Embryonic facial prominence (tissue), 1 donor: ENCODE data around the gene TCF25.

Experiments used
- DNase-seq: peaks from one replicate; pipeline ENCODE4 v3.0.0-alpha.2; 2016; ENCODE audit errors: extremely low spot score

TCF25 gene

DNA sequence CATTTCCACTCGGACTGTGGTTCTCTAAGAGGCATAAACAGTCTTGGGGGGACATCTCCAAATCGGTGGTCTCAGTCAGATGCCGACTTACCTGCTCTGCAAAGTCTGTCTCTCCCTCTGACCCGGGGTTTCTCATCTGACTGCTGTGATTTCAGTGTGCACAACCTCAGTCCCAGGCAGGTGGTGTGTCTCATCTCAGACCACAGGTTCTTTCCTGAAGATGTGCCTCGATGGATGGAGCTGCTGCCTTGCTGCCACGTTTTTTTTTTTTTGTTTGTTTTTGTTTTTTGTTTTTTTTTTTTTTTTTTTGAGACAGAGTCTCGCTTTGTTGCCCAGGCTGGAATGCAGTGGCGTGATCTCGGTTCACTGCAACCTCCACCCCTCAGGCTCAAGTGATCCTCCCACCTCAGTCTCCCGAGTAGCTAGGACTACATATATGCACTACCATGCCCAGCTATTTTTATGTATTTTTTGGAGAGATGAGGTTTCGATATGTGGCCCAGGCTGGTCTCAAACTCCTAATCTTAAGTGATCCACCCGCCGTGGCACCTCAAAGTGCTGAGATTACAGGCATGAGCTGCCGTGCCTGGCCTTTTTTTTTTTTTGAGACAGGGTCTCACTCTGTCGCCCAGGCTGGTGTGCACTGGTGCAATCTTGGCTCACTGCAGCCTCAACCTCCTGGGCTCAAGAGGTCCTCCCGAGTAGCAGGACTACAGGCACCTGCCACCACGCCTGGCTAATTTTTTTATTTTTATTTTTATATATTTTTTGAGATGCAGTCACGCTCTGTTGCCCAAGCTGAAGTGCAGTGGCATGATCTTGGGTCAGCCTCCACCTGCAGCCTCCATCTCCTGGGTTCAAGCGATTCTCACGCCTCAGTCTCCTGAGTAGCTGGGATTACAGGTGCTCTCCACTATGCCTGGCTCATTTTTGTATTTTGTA, 29.7 kb upstream of the TCF25 start:
- DNase-seq, result no peak

DNA sequence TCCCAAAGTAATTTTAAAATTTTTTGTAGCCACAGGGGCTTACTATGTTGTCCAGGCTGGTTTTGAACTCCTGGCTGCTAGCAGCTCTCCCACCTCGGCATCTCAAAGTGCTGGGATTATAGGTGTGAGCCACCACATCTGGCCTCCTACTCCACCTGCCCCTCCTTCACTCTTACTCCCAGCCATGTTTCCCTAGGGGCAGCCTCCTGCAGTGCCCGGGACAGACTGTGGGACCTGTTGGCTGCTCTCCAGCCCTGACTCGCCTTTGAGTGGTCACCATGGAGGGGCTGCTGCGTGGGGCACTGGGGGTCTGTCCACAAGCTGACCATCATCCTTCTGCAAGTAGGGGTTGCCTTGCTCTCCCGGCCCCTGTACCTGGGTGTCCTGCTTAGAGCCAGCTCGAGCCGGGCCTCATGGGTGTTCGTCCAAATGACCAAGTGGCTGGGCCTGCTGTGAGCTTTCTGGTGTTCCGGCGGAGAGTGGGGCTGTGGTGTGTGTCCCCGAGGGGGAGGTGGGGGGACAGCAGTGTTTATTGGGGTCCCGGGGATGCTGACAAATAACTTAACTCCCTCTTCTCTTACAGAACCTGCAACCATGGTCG, 28.6 kb upstream of the TCF25 start:
- DNase-seq, result no peak

DNA sequence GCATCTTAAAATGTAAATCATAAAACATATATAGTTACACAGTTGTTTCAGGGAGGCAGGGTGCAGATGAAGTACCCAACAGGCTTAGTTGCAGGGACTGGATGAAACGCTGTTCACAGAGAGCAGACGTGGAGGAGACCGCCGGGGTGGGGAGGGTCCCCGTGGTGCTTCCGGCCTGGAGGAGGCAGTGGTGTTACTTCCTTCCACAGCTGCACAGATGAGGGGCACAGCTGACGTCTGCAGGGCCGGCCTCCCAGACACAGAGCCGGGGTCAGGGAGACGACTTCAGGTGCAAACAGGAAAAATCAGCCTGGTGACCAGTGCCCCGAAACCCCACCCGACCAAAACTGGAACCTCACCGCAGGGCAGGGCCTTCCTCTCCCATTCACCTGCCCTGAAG, 28.0 kb upstream of the TCF25 start:
- no peak for DNase-seq

DNA sequence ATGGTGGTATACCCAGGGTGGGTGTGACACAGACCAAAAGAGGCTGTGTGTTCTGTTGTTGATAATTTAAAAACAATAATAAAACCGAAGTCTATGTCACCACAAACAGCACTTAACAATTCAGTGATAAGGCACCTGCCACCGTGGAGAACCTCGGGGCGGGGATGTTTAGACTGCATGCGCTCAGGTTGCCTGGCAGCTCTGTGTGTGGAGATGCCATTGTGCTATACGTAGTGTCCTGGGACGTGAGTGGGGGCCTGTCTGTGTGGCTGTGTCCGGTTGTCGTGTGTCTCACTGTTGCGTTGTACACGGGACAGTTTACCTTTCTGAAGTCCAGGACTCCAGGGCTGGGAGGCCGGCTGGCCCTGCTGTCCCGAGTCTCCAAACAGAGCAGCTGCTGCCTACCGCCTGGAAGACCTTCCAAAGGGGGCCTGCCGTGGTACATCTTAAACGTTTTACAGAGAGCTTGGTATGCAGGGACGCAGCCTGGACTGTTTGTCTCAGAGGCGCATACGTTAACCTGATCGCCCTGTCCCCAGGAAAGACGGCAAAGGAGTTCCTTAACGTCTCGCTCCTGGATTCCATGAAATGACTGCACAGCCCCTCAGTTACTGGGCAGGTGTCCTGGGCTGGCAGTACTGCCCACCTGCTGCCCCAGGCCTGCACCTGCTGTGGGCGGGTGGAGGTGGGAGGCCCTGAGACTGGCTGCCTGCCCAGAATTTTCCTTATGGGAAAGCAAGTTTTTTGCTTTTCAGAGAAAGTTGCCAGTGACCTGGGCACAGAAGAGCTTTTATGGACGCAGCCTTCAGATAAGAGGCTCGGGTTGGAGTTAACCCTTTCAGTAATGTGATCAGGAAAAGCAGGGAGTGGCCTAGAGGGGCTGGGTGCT, 26.1 kb upstream of the TCF25 start:
- DNase-seq, result no peak

DNA sequence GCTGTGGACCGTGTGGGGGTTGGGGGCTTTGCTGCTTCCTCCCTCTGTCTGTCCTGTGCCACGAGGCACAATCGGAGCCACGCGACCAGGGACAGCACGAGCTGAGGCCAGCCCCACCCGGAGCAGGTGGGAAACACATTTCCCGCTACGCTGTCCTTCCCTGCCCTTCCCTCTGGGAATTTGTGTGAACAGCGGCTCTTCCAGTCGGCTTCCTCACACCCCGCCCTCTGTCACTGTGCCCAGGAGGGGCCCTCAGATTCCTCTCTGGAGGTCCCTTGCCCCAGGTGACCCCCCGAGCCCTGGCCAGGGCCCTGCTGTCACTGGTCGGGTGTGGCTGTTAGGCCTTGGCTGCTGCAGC, 25.5 kb upstream of the TCF25 start:
- no peak for DNase-seq

DNA sequence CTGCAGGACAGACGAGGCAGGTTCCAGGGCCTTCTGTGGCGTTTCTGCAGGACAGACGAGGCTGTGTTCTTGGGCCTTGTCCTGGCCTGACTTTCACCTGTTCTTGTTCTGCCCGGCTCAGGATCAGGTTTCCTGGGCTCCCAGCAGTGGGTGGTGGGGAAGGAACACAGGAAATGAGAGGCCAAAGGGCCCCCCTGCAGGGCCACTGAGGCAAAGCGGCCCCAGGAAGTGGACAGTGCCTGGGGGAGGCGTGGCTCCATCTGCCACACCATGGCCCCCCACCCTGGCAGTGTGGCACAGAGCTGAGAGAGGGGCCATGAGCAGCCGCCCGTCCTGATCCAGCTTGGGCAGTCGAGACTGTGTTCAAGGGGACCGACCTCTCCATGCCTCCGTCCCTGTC, 24.4 kb upstream of the TCF25 start:
- DNase-seq, result no peak

DNA sequence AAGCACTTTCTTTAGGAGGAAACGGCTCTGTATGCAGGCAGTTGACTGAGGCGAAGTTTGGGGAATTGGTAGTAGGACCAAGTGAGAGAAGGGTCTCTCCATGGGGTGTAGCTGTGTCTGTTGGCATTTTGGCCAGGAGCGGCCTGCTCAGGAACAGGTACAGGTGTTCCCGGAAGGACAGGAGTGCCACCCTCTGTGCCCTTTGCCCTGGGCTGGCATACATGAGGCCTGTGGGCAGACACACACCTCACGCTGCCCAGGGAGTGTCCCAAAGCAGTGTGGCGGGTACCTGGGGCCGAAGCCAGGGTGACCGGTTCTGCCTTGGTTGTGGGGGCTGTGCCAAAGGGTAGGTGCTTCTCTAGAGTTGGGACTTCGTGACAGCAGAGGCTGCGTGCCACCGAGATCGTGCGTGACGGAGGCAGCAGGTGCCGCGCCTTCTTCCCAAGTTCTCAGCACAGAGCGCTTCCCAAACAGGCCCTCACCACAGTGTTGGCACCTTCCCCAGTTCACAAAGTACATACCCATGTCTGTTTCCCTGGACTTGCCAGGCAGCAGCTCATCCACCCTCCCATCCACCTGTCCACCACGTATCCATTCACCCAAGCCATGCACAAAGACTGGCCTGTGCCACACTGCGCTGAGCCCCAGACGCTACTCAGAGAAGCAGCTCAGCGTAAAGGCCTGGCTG, 19.9 kb upstream of the TCF25 start:
- DNase-seq, result no peak

DNA sequence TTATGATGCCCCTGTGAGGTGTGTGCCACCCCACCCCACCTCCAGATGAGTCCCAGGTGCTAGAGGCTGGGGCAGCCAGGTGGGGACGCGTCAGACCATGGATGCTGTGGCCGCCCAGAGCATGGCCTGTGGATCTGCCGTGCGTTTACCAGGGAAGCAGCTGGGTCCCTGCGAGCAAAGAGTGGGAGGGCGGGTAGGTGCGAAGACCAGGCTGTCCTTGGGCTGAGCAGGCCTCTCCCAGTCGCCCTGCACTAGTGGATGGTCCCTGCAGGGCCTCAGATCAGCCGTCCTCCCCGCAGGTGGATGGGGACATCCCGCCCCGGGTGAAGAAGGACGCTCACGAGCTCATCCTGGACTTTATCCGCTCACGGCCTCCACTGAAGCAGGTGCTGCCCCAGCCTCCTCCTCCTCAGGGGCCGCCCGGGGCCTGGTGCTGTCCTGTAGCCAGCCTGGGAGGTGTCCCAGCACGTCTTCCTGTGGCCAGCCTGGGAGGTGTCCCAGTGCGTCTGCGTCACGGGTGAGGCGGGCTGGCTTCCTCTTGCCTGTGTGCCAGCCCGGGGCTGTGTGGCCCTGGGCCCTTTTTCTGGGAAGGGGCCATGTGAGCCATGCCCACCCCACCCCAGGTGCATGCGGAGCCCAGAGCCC, 18.0 kb upstream of the TCF25 start:
- no peak for DNase-seq

DNA sequence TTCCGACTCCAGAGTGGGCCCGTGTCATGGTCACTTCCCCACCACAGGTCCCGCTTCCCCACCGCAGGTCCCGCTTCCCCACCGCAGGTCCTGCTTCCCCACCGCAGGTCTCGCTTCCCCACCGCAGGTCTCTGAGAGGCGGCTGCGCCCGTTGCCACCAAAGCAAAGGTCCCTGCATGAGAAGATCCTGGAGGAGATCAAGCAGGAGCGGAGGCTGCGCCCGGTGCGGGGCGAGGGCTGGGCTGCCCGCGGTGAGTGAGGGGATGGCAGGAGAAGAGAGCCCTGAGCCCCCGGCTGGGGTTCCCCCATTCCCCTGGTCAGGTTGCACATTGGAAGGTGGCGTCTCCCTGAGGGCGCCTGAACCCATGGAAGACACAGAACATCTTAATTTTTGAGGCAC, 17.4 kb upstream of the TCF25 start:
- DNase-seq, result no peak

DNA sequence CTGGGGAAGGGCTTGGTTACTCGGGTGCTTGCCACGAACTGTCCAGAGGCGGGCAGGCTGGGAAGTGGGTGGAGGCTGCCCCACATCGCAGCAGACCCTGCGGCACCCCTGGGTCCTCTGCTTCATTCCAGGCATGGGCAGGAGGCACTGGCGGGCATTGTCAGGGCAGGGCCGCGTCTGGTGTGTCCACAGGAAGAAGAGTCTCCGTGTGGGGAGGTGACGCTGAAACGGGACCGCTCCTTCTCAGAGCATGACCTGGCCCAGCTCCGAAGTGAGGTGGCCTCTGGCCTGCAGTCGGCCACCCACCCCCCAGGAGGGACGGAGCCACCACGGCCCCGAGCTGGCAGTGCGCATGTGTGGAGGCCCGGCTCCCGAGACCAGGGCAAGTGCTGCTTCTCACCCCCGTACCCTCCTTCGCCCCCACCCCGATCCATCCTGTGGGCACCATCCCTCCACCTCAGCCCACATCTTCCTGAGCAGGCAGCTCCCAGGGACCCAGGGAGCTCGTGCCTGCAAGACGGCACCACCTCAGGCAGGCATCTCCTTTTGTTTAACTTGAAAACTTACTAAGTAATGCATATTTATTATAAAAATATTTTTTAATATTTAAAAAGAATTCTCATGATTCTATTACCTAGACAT, 14.3 kb upstream of the TCF25 start:
- no peak for DNase-seq

DNA sequence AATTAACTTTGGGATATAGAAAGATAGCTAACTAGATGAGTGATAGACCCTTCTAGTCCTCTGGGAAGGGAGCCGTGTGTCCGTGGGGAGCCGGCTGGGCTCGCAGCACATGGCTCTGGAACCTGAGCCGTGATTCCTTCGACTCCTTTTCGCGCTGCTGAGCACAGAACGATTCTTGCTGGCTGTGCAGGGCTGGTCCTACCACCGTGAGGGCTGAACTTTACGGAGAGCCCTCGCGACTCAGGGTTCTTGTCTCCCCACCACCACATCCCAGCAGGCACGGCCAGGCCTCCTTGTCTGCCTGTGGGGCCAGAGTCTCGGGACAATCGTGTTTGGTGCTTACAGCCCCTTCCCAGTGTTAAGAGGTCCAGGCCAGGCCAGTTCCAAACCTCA, 13.8 kb upstream of the TCF25 start:
- no peak for DNase-seq

DNA sequence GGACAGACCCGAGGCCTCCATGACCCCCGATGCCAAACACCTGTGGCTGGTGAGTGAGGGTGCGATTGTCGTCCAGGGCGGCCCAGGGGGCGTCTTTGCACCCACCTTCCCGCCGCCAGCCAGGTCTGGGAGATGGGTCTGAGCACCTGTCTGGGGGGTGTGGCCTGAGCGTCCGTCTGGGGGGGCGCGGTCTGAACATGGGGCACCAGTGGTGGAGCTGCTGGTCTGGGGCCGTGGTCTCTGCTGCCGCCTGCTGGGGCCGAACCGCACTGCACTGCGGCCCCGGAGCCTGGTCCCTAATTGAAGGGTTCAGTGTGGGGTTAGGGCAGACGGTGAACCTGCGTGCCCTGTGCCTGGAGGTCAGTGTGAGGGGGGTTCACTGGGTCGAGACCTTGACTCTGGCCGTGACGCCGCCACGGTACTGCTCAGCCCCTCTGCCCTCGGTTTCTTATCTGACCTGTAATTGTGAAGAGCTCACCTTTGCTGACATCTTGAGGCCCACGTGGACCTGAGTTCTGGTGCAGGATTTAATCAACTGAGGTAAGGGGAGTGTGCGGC, 12.6 kb upstream of the TCF25 start:
- DNase-seq, result no peak

DNA sequence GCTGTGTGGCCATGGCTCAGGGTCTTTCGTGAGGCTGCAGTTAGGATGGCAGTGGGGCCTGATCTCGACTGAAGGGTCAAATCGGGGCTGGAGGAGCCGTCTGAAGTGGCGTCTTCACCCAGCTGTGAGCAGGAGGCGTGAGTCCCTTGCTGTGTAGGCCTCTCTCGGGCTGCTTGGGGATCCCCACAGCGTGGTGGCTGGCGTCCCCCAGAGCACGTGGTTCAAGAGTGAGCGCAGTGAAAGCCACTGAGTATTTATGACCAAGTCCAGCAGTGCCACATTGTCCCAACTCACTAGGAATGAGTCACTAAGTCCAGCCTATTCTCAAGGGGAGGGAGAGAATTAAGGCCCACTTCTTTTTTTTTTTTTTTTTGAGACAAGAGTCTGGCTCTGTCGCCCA, 11.7 kb upstream of the TCF25 start:
- DNase-seq, result no peak

DNA sequence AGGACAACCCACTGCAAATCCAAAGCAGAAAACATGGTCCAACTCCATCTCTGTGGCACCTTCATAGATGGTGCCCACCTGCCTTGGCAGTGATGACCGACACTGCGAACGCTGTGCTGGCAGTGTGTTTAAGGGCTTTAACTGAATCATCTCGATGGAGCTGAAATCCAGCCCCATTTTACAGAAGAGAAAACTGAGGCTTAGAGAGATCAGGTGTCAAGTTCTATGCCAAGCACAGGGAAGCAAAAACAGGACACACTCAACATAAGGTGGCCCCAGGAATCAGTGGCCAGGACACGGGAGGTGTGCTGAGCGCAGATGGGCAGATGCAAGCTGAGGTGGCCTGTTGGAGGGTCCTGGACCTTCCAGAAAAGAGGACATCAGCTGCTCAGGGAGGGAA, 10.7 kb upstream of the TCF25 start:
- no peak for DNase-seq

DNA sequence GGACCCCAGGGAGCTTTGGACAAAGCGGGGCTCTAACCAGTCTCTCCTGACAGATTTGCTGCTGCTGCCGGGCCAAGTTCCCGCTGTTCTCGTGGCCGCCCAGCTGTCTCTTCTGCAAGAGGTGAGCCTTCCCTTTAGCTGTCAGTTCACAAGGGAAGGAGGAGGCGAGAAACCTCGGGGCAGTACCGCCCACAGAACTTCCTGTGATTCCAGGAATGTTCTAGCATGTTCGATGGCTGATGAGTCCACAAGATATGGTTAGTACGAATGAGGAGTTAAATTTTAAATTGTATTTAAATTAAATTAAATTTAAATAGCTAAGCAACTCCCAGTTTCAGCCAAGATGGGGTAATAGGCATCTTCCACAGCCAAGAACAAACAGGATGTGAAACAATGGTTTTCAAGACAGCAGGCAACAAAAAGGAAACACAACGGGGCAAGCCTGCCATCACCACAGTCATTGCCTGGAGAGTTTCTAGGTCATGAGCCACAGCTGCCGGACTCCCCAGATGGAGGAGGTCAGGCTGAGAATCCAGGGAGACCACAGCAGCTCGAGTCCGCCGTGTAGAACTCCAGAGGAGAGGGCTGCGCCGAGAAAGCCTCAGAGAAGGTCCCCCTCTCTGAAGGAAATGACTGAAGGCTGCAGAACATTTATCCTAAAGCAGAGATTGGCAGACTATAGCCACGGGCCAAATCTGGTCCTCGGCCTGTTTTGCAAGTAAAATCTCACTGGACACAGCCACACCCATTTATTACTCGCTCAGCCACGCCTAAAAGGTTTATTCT, 9.5 kb upstream of the TCF25 start:
- no peak for DNase-seq

DNA sequence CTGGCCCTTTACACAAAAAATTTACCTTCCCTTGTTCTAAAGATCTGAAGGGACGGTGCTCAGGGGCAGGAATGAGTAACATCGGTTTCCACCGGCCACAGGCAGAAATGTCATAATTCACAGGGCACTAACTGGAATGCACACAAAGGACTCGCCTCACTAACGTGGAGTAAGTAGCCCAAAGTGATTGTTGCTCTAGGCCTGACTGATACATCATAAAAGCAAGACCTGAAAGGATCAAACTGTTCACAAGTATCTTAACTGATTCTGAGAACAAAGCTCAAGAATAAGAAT, 8.9 kb upstream of the TCF25 start:
- no peak for DNase-seq

DNA sequence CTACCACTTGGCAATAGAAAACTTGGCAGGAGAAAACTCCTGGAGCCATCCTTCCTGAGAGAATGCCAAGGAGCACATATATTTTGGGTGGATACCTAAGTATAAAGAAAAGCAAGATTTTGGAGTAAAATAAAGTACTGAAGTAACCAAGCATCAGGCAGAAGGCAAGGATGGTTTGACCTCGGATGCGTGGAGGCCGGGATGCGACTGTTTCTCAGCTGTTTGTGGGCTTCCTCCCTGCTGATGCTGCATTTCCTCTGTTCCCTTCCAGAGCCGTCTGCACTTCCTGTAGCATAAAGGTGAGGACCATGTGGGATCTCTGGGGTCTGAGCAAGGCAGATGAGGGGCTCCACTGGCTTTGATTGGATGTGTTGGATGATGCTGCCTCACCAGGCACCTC, 5.5 kb upstream of the TCF25 start:
- DNase-seq, result no peak

DNA sequence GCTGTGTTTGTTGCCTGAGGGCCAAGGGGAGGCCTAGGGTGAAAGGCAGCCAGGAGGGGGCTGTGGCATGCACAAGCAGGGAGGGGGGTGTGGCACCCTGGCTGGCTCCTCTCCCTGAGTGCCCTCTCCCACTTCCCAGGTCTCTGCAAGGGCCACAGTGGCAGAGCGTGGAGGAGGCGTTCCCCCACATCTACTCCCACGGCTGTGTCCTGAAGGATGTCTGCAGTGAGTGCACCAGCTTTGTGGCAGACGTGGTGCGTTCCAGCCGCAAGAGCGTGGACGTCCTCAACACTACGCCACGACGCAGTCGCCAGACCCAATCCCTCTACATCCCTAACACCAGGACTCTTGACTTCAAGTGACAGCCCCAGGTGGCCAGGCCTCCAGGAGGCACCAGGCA, 3.5 kb upstream of the TCF25 start:
- DNase-seq, result no peak

DNA sequence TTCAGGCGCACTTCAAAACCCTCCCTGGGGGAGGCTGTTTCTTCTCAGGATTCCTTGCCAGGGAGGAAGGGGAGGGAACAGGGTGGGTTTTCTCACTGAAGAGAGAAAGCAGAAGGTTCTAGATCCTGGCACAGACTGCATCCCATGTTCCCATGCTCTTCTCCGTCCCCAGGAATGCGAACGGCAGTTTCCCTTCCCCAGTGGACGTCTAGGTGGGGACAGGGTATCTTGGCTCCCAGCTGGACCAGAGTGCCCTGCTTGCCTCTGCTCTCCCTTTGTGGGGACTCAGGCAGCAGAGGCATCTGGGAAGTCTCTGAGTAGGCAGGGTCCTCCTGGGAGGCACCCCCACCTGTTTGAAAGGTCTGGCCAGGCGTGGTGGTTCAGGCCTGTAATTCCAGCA, 3.0 kb upstream of the TCF25 start:
- no peak for DNase-seq

DNA sequence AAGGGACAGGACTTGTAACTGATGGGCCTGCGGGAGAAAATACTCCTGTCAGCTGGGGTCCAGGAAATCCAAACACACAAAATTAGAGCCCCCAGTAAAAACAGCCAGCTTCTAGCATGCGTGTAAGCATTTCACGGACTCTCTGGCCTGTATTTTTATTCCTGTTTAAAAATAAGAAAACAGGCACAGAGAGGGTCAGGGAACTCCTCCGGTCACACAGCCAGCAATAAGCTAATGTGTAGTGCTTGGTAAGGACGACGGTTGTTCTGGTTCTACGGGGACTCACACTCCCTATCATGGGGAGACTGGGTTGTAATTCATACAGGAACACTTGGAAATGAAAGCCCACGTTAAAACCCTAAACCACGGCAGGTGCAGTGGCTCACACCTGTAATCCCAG, 1.5 kb upstream of the TCF25 start:
- DNase-seq, result no peak
